ENCODE data around the gene NQO2. TPM values are rescaled to one million over a fixed set of nuclear protein-coding genes. Genes with fewer than 3 reads are reported as not detected.

NQO2 gene
- total and polyA plus RNA-seq, 12 donors, result 29.5 to 107 (median 52.4) TPM

DNA sequence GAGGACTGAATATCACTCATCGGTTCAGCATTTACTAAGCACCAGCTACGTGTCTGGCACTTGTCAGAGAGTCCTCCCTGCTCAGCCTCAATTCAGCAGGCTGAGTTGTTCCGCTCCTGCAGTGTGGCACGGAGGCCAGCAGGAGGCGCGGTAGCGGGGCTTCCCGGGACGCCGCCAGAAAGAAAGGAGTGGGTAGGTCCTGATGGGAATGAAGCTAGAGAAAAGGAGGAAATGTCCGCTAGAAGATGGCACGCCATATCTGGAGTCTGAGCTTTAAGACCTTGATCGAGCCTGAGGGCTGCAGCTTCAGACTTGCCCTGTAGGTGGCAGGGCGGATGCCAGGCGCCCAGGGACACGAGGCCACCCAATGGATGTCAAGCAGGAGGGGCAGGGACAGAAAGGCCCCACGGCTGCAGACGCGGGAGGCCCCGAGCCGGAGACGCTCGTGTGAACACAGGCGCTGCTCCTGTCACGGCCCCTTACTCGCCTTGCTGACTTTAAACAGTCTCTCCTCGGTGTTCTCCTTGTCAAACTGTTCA lies 47.1 kb upstream of the NQO2 start:
- 14 to 16% methylated on average over 27 of the region's 27 CpGs for WGBS, 2 donors
- Histone ChIP-seq H3K36me3 (peaks cover 0 to 89% (median 34%) of the 10 kb centered on the region in 9 donors), H3K4me3 (peak overlapping the region in 3 of 10 donors; percentile 3 to 12 (median 4)), H3K27ac (peak overlapping the region; percentile 24 to 73 (median 63)), H3K4me1 (peaks cover 7 to 57% (median 33%) of the 10 kb centered on the region in 9 donors), H3K9me3 (no peaks in the 10 kb centered on the region), H3K27me3 (no peaks in the 10 kb centered on the region)
- TF ChIP-seq, protein P1, sequence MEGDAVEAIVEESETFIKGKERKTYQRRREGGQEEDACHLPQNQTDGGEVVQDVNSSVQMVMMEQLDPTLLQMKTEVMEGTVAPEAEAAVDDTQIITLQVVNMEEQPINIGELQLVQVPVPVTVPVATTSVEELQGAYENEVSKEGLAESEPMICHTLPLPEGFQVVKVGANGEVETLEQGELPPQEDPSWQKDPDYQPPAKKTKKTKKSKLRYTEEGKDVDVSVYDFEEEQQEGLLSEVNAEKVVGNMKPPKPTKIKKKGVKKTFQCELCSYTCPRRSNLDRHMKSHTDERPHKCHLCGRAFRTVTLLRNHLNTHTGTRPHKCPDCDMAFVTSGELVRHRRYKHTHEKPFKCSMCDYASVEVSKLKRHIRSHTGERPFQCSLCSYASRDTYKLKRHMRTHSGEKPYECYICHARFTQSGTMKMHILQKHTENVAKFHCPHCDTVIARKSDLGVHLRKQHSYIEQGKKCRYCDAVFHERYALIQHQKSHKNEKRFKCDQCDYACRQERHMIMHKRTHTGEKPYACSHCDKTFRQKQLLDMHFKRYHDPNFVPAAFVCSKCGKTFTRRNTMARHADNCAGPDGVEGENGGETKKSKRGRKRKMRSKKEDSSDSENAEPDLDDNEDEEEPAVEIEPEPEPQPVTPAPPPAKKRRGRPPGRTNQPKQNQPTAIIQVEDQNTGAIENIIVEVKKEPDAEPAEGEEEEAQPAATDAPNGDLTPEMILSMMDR (IDR thresholded peaks at IDR 0.05), result peak; percentile 90 to 99 (median 97)
- intact Hi-C loops (cut with DNase I), result loop anchor here (1.0 to 5.0 kb wide), 4 partner anchors 19 to 37 kb away; partner anchors contain the start of gene SERPINB6 (in 1 of the 10)
- ATAC-seq (peak; percentile 48 to 86 (median 74)), DNase-seq (peak; percentile 74 to 76)

DNA sequence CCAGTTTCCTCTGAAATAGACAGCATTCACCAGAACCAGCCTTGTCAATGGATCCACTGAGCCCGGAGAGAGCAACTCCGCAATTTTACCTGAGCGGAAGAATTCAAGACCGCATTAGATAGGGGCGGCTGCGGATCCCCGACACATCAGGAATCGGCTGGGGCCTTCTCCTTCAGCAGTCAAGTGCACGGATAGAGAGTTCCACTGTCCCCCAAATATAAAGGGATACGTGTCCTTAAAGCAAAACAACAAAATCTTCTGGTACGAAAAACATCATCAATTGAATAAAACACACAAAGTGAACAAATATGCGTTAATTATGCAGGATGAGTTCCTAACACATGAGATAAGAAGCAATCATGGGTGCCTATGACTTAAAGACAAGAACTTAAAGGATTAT lies 46.6 kb upstream of the NQO2 start:
- Histone ChIP-seq H3K9me3 (no peaks in the 10 kb centered on the region), H3K27ac (peak overlapping the region; percentile 24 to 73 (median 63)), H3K36me3 (peaks cover 0 to 85% (median 29%) of the 10 kb centered on the region in 9 donors), H3K4me1 (peaks cover 7 to 60% (median 37%) of the 10 kb centered on the region in 9 donors), H3K27me3 (no peaks in the 10 kb centered on the region), H3K4me3 (peak overlapping the region in 3 of 10 donors; percentile 3 to 12 (median 4))
- WGBS, 2 donors, result 87 to 88% methylated on average over 12 of the region's 12 CpGs
- TF ChIP-seq, protein P1 (IDR thresholded peaks at IDR 0.05), result no peak
- DNase-seq, result no peak
- intact Hi-C loops (cut with DNase I), result loop anchor here in 9 of 10 donors (2.0 to 5.0 kb wide), 2 partner anchors 34 to 36 kb away; no protein-coding TSS in a partner anchor
- ATAC-seq, result no peak

DNA sequence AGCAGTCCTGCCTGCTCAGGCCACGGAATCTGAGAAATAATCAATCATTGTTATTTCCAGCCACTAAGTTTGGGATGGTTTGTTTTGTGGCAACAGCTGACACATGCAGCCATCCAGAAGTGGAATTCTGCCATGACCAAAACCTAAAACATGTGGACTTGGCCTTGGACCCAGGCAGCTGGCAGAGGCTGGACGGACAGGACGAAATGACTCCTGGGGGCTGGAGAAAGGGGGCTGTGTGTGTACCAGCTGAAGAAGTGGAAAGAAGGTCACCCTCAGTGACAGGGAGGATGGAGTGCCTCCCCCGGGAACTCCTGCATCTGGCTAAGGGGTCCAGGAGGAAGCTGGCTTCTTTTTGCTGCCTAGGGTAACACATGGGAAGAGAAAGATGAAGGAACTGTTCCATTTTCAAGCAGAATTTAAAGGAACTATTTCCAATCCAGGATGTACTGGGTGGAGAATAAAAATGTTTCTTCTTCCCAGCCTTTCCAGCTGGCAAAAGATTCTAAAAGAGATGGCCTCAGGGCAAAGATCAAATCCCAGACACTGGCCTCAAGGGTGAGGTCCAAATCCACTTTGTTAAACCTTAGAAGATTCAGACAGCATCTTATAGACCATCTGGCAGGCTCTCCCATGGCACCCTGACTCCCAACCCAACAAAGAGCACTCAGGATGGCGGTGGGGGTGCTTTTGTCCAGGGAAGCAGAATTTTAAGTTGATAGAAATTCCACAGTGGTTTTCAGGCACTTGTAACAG lies 42.6 kb upstream of the NQO2 start:
- peak in 3 of 8 donors; percentile 17 to 28 (median 18) for ATAC-seq
- no peaks in the 10 kb centered on the region for H3K9me3 ChIP-seq
- intact Hi-C loops (cut with DNase I), result no loop called here
- peaks cover 10 to 73% (median 56%) of the 10 kb centered on the region in 9 donors for H3K4me1 ChIP-seq
- H3K4me3 ChIP-seq, result no peak overlapping the region
- H3K27me3 ChIP-seq, result no peaks in the 10 kb centered on the region
- WGBS, 2 donors, result 64 to 68% methylated on average over 5 of the region's 5 CpGs
- H3K27ac ChIP-seq, result peak overlapping the region; percentile 41 to 89 (median 78)
- TF ChIP-seq, protein P1 (IDR thresholded peaks at IDR 0.05), result no peak
- peaks cover 0 to 61% (median 17%) of the 10 kb centered on the region in 9 donors for H3K36me3 ChIP-seq
- no peak for DNase-seq

DNA sequence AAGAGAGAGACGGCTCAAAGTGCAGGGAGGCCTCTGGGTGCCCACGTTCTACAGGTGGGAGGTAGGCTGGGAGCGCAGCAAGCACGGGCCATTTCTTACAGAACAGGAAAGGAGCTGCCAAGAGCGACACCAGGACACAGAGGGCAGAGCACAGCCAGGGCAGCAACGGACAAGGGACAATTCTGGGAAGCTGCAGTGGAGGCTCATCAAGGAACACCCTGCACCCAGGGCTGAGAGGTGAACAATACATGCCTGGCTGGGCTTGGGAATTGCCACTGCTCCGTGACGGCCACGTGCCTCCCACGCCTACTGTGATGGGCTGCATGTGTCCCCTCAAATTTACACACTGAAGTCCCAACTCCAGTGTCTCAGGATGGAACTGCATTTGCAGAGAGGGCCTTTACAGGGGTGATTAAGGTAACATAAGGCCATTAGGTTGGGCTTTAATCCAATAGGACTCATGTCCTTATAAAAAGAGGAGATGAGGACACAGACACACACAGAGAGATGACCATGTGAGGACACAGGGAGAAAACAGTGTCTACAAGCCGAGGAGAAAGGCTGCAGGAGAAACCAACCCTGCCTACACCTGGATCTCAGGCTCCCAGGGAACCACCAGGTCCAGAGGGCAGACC lies 41.9 kb upstream of the NQO2 start:
- H3K4me1 ChIP-seq, result peaks cover 9 to 73% (median 63%) of the 10 kb centered on the region in 9 donors

More for the DNA sequence above, 41.9 kb upstream of the NQO2 start:
- intact Hi-C loops (cut with DNase I), result no loop called here
- no peaks in the 10 kb centered on the region for H3K27me3 ChIP-seq
- H3K9me3 ChIP-seq, result no peaks in the 10 kb centered on the region
- DNase-seq (peak; percentile 46 to 60), ATAC-seq (peak; percentile 19 to 92 (median 80))
- peaks cover 0 to 56% (median 17%) of the 10 kb centered on the region in 9 donors for H3K36me3 ChIP-seq
- WGBS, 2 donors, result 47 to 58% methylated on average over 11 of the region's 11 CpGs
- TF ChIP-seq, protein P1 (IDR thresholded peaks at IDR 0.05), result no peak
- H3K27ac ChIP-seq, result peak overlapping the region; percentile 41 to 89 (median 78)
- H3K4me3 ChIP-seq, result no peak overlapping the region
